ENCODE measurements around the gene METTL23. TPM values are rescaled to one million over a fixed set of nuclear protein-coding genes. Genes with fewer than 3 reads are reported as not detected.
A peak's percentile ranks its signal among the peaks of the same experiment; 100 is the strongest.

Gene METTL23, protein sequence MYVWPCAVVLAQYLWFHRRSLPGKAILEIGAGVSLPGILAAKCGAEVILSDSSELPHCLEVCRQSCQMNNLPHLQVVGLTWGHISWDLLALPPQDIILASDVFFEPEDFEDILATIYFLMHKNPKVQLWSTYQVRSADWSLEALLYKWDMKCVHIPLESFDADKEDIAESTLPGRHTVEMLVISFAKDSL
- 32.8 TPM for total RNA-seq (2013)
- polyA plus RNA-seq, result 10 to 100 TPM; 37.9 to 71.3 (median 56.5) TPM
- polyA minus RNA-seq, result 22.6 and 29.5 TPM in 2 replicates
- total RNA-seq, result 3.3 to 10.9 (median 7.3) reads per million in 11 experiments

GRCh38 chr17:76726776-76727718, at the start of gene METTL23:
METTL23 (plus strand) TSS chr17:76726839; CDS start chr17:76729711, 2,872 bp downstream.
- H3K36me3 Mint-ChIP-seq, result peaks cover 40 to 61% of the 10 kb centered on the region in 2 donors
- peaks cover 40% of the 10 kb centered on the region for H3K4me1 Mint-ChIP-seq
- peak within 1 kb of the TSS; percentile 98 for H3K9ac ChIP-seq (ENCODE audit: insufficient read depth, low read length, poor library complexity, severe bottlenecking)
- peak within 1 kb of the TSS; percentile 92 to 95 for H3K4me3 Mint-ChIP-seq
- DNase-seq, result peak; percentile 69 to 77 (median 74)
- H3K27me3 Mint-ChIP-seq (ENCODE audit: low read depth in 3 of 3), result peaks cover 0 to 2% (median 0%) of the 10 kb centered on the region in 3 donors
- H3K27ac ChIP-seq (ENCODE audit: low read depth in 1 of 2, low read length in 2 of 2), result peak within 1 kb of the TSS; percentile 98
- H3K9me3 Mint-ChIP-seq, result peaks cover 0 to 2% (median 0%) of the 10 kb centered on the region in 7 donors
- peaks cover 31 to 53% of the 10 kb centered on the region in 2 donors for H3K36me3 ChIP-seq (replicated peaks in 1 of 2; ENCODE audit: control insufficient read depth in 1 of 2, insufficient read depth in 2 of 2, low read length in 2 of 2)
- under 1% methylated on average over 57 of the region's 71 CpGs for whole genome bisulfite sequencing (ENCODE audit: insufficient coverage)
- intact Hi-C loops (cut with micrococcal nuclease), result loop anchor here (1.0 to 10.0 kb wide), 4 partner anchors 8 to 55 kb away; partner anchors contain the start of gene SRSF2 (in 1 of the 2)
- no peaks in the 10 kb centered on the region for H3K27me3 ChIP-seq (ENCODE audit: control insufficient read depth in 2 of 2, insufficient read depth in 2 of 2, low read length in 2 of 2)
- peaks cover 87% of the 10 kb centered on the region for H3K79me2 ChIP-seq (ENCODE audit: insufficient read depth, low read length)
- peak within 1 kb of the TSS; percentile 91 to 97 (median 92) for H3K4me3 ChIP-seq (replicated peaks in 1 of 3; ENCODE audit: low read depth in 2 of 3, low read length in 3 of 3)
- peak within 1 kb of the TSS; percentile 94 to 98 (median 97) for H3K27ac Mint-ChIP-seq
- H2AFZ ChIP-seq (ENCODE audit: insufficient read depth, low read depth, low read length, poor library complexity, severe bottlenecking), result peak within 1 kb of the TSS; percentile 59
- peak; percentile 93 for TF ChIP-seq CTCF (IDR thresholded peaks at IDR 0.05)
- H3K9me3 ChIP-seq (replicated peaks in 1 of 2; ENCODE audit: control insufficient read depth in 1 of 2, insufficient read depth in 1 of 2, low read length in 2 of 2), result no peaks in the 10 kb centered on the region
- H3K4me1 ChIP-seq (ENCODE audit: control insufficient read depth in 1 of 2, insufficient read depth in 2 of 2, low read length in 2 of 2), result peaks cover 31 to 32% of the 10 kb centered on the region in 2 donors
- H3K4me2 ChIP-seq (replicated peaks; ENCODE audit: extremely low read depth, low read length, poor library complexity, severe bottlenecking), result peak within 1 kb of the TSS; percentile 86
- peaks cover 62% of the 10 kb centered on the region for H4K20me1 ChIP-seq (ENCODE audit: insufficient read depth, low read length)

- H4K20me1 ChIP-seq (ENCODE audit: insufficient read depth, low read length), result no peaks in the 10 kb centered on the region
- H3K9ac ChIP-seq (ENCODE audit: insufficient read depth, low read length, poor library complexity, severe bottlenecking), result no peak overlapping the region
- H3K4me3 Mint-ChIP-seq, result no peak overlapping the region
- peaks cover 0 to 4% (median 0%) of the 10 kb centered on the region in 3 donors for H3K27me3 Mint-ChIP-seq (ENCODE audit: low read depth in 3 of 3)
- H3K36me3 Mint-ChIP-seq, result no peaks in the 10 kb centered on the region
- no peaks in the 10 kb centered on the region for H3K27me3 ChIP-seq (ENCODE audit: control insufficient read depth in 2 of 2, insufficient read depth in 2 of 2, low read length in 2 of 2)
- peaks cover 6% of the 10 kb centered on the region for H3K4me1 Mint-ChIP-seq
- DNase-seq, result no peak
- 98% methylated on average over 11 of the region's 16 CpGs for WGBS (ENCODE audit: insufficient coverage)
- no peaks in the 10 kb centered on the region for H3K9me3 ChIP-seq (replicated peaks in 1 of 2; ENCODE audit: control insufficient read depth in 1 of 2, insufficient read depth in 1 of 2, low read length in 2 of 2)
- no peak overlapping the region for H3K27ac ChIP-seq (ENCODE audit: low read depth in 1 of 2, low read length in 2 of 2)
- intact Hi-C loops (cut with micrococcal nuclease), result loop anchor here in 1 of 2 donors (10.0 kb wide), 1 partner anchor 47 kb away; the partner anchor contains the start of genes JMJD6 and METTL23
- no peaks in the 10 kb centered on the region for H3K79me2 ChIP-seq (ENCODE audit: insufficient read depth, low read length)
- H3K9me3 Mint-ChIP-seq, result peaks cover 0 to 2% (median 0%) of the 10 kb centered on the region in 7 donors
- peaks cover 2 to 3% of the 10 kb centered on the region in 2 donors for H3K4me1 ChIP-seq (ENCODE audit: control insufficient read depth in 1 of 2, insufficient read depth in 2 of 2, low read length in 2 of 2)
- H3K4me2 ChIP-seq (replicated peaks; ENCODE audit: extremely low read depth, low read length, poor library complexity, severe bottlenecking), result no peak overlapping the region
- no peak for TF ChIP-seq CTCF (IDR thresholded peaks at IDR 0.05)
- H3K27ac Mint-ChIP-seq, result no peak overlapping the region
- no peak overlapping the region for H2AFZ ChIP-seq (ENCODE audit: insufficient read depth, low read depth, low read length, poor library complexity, severe bottlenecking)
- no peaks in the 10 kb centered on the region for H3K36me3 ChIP-seq (replicated peaks in 1 of 2; ENCODE audit: control insufficient read depth in 1 of 2, insufficient read depth in 2 of 2, low read length in 2 of 2)
- no peak overlapping the region for H3K4me3 ChIP-seq (replicated peaks in 1 of 3; ENCODE audit: low read depth in 2 of 3, low read length in 3 of 3)
These were observed 49.2 kb upstream of the METTL23 start for GRCh38 chr17:76677406-76677805.

All from CD14-positive monocyte (primary cell).